AG04450 (cell line): ENCODE data around the gene PLXND1. TPM values are rescaled to one million over a fixed set of nuclear protein-coding genes. Genes with fewer than 3 reads are reported as not detected.

Experiments
- CTCF ChIA-PET: fragments of 300-600, 350-600 bp; formaldehyde crosslinking; extraction: SDS; loops from one replicate; lab custom pipeline; 2022; ENCODE audit warnings: antibody characterized with exemption, inconsistent platforms; lab: Charles Lee
- POLR2A ChIA-PET: fragments of 350-600 bp; formaldehyde crosslinking; extraction: SDS; loops from one replicate; lab custom pipeline; 2021; ENCODE audit warnings: antibody characterized with exemption, inconsistent platforms; lab: Yijun Ruan, JAX
- DNase-seq: peaks from one replicate; pipeline ENCODE4 v3.0.0-alpha.2; 2011; ENCODE audit warnings: low read depth, low spot score
- H3K27ac ChIP-seq: one replicate; pipeline ENCODE4 v1.5.1; 2012; ENCODE audit warnings: low read depth, low read length, control low read depth
- H3K27me3 ChIP-seq: one replicate; pipeline ENCODE4 v1.6.0; 2012; ENCODE audit warnings: low read length; ENCODE audit not compliant: control insufficient read depth, insufficient read depth
- H3K4me3 ChIP-seq: 2 replicates; pipeline ENCODE4 v1.5.1; 2011; ENCODE audit warnings: mild to moderate bottlenecking, low read depth, low read length, control low read depth
- H3K9me3 ChIP-seq: 2 replicates; pipeline ENCODE4 v1.5.1; 2012; ENCODE audit warnings: low read length; ENCODE audit not compliant: control insufficient read depth, insufficient read depth
- CTCF ChIP-seq: IDR thresholded peaks from 2 replicates; pipeline ENCODE4 v1.5.1; 2011; ENCODE audit warnings: low read depth, low read length, control low read depth, inconsistent platforms
- polyA plus RNA-seq: library from polyadenylated mRNA; depleted of rRNA; stranded (reverse); fragments of >200 nt; gene quantifications from 2 replicates; pipeline ENCODE4 v1.2.3, GENCODE V29; 2011

PLXND1 gene
- polyA plus RNA-seq, 1 experiment: 37.1 TPM

DNA sequence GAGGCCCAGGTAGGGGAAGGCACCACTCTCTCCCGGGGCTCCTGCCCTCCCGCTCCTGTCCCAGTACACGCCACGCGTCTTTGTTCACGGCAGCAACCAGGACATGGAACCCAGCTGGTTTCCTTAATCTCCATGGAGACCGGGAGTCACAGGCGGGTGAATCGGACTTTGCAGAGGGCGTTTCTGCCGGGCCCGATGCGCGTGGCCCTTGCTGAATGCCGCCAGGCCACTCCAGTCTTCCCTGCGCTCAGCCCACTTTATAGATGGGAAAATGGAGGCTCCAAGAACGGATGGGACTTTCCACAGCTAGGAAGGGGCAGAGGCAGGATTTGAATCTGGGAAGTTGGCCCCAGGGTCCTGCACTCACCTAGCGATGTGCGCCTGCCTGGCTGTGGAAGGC, 7.4 kb downstream of the PLXND1 start:
- H3K4me3 ChIP-seq: no peak overlapping the region
- H3K27ac ChIP-seq: peak overlapping the region; percentile 47
- ChIA-PET CTCF (no interaction called here), POLR2A (no interaction called here)
- H3K9me3 ChIP-seq: no peaks in the 10 kb centered on the region; the same call in 1 of the 2 replicates
- no peak for TF ChIP-seq CTCF
- no peak for DNase-seq
- H3K27me3 ChIP-seq: no peaks in the 10 kb centered on the region

DNA sequence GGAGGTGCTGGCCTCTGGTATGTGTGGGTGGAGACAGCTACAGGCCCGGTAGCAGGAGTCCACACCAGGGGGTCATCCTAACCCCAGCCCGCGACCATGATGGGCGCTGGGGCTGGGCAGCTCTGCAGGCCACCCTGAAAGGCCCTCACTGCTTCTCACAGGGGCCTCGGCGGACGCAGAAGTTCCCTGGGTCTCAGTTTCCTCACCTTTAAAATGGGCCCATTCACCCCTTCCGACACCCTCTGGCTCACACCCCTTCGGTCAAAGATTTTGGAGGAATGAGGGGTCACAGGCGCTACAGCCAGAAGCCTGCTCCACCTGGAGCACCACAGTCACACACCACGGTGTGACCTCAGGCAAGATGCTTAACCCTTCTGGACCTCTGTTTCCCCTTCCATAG, 8.0 kb downstream of the PLXND1 start:
- ChIA-PET POLR2A (interaction anchor here (2.6 kb wide), 1 partner anchor 38 kb away, joined by 12 read pairs; no protein-coding TSS in a partner anchor), CTCF (no interaction called here)
- Histone ChIP-seq H3K27ac (peak overlapping the region; percentile 21), H3K27me3 (no peaks in the 10 kb centered on the region), H3K9me3 (no peaks in the 10 kb centered on the region; the same call in 1 of the 2 replicates), H3K4me3 (no peak overlapping the region)
- DNase-seq: no peak
- no peak for TF ChIP-seq CTCF

DNA sequence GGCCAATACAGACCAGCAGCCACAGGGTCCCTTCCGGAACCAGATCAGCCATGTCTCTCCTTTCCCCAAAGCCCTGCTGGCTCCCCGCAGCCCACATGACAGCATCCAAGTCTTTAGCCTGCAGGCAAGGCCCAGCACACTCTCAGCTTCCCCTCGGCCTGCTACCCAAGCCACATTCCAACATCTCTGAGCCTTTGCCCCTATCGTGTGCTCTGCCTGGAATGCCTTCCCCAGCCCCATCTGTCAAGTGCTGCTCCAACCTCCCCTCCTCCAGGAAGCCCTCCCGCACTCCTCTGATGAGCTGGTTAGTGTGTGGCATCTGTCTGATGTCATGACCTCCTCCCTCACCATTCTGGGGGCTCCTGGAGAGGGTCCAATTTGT, 8.5 kb downstream of the PLXND1 start:
- CTCF ChIA-PET: no interaction called here
- H3K9me3 ChIP-seq: no peaks in the 10 kb centered on the region; the same call in 1 of the 2 replicates
- DNase-seq: no peak
- TF ChIP-seq CTCF: no peak
- POLR2A ChIA-PET: interaction anchor here (1.2 to 2.9 kb wide), 3 partner anchors 38 to 282 kb away, joined by 3 to 13 read pairs (median 12); partner anchors contain the start of genes IFT122 and MBD4
- no peak overlapping the region for H3K4me3 ChIP-seq
- peak overlapping the region; percentile 94 for H3K27ac ChIP-seq
- H3K27me3 ChIP-seq: no peaks in the 10 kb centered on the region

- POLR2A ChIA-PET: interaction anchor here (0.6 to 2.9 kb wide), 6 partner anchors 8 to 319 kb away, joined by 3 to 18 read pairs (median 8); partner anchors contain the start of genes IFT122, MBD4 and PLXND1
- Histone ChIP-seq H3K27ac (peak overlapping the region; percentile 94), H3K27me3 (no peaks in the 10 kb centered on the region), H3K9me3 (no peaks in the 10 kb centered on the region; the same call in 1 of the 2 replicates), H3K4me3 (0 out of 2 replicates have a peak overlapping the region, but pooled peaks have one; percentile 10)
- CTCF ChIA-PET: interaction anchor here (1.5 to 2.0 kb wide), 2 partner anchors 107 to 214 kb away, joined by 3 to 11 read pairs; no protein-coding TSS in a partner anchor
- DNase-seq: no peak
- no peak for TF ChIP-seq CTCF
Observed at GRCh38 chr3:129597087-129597999, 9.1 kb downstream of the PLXND1 start.
